Thyroid gland (tissue), 4 donors: ENCODE data around the gene C11orf98.

Experiments used
- POLR2A ChIP-seq, 2 donors: fragments of 450-650 bp; IDR thresholded peaks; one replicate each; pipeline ENCODE4 v1.6.1; 2017; ENCODE audit warnings: antibody characterized with exemption in 2 of 2, mild to moderate bottlenecking in 2 of 2, moderate library complexity in 1 of 2
- TF ChIP-seq, protein P1 (sequence below), 6 experiments: fragments of 200-600 bp in 3 of 6; fragments of 450-650 bp in 3 of 6; sonication (generic) in 3 of 6; IDR thresholded peaks; one replicate each; pipeline ENCODE4 v1.5.1; 2016 to 2019; ENCODE audit warnings: antibody characterized with exemption in 6 of 6, mild to moderate bottlenecking in 2 of 6, inconsistent platforms in 1 of 6, moderate library complexity in 1 of 6

DNA sequence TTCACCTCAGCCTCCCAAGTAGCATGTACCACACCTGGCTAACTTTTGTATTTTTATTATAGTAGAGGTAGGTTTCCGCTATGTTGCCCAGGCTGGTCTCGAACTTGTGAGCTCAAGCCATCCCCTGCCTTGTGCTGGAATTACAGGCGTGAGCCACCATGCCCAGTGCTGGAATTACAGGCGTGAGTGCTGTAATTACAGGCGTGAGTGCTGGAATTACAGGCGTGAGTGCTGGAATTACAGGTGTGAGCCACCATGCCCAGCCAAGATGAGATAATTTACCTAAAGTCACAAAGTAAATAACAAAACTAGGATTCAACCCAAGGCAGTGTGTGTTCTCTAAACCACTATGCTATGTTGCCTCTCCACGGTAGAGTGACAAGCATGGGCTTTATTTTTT is 17.5 kb upstream of the C11orf98 start:
- no peak for TF ChIP-seq POLR2A (IDR thresholded peaks at IDR 0.05)
- TF ChIP-seq, protein P1, sequence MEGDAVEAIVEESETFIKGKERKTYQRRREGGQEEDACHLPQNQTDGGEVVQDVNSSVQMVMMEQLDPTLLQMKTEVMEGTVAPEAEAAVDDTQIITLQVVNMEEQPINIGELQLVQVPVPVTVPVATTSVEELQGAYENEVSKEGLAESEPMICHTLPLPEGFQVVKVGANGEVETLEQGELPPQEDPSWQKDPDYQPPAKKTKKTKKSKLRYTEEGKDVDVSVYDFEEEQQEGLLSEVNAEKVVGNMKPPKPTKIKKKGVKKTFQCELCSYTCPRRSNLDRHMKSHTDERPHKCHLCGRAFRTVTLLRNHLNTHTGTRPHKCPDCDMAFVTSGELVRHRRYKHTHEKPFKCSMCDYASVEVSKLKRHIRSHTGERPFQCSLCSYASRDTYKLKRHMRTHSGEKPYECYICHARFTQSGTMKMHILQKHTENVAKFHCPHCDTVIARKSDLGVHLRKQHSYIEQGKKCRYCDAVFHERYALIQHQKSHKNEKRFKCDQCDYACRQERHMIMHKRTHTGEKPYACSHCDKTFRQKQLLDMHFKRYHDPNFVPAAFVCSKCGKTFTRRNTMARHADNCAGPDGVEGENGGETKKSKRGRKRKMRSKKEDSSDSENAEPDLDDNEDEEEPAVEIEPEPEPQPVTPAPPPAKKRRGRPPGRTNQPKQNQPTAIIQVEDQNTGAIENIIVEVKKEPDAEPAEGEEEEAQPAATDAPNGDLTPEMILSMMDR (IDR thresholded peaks at IDR 0.05), result no peak
